Hindlimb muscle (tissue), 1 donor: ENCODE data around the gene RAB29. TPM values are rescaled to one million over a fixed set of nuclear protein-coding genes. Genes with fewer than 3 reads are reported as not detected.
"Not testable (repeated sequence)": the region's sequence is repeated elsewhere in the genome, so short reads cannot be mapped to it uniquely, and the experiment has no call there.

Experiments
- DNase-seq: peaks from one replicate; pipeline ENCODE4 v3.0.0-alpha.2; 2013
- polyA plus RNA-seq: library from polyadenylated mRNA; unstranded; fragments of 120-200 nt; gene quantifications from one replicate; pipeline ENCODE4 v1.2.1, GENCODE V29; 2013; ENCODE audit not compliant: insufficient read length

The RAB29 gene, protein sequence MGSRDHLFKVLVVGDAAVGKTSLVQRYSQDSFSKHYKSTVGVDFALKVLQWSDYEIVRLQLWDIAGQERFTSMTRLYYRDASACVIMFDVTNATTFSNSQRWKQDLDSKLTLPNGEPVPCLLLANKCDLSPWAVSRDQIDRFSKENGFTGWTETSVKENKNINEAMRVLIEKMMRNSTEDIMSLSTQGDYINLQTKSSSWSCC
- 3.7 TPM for polyA plus RNA-seq

DNA sequence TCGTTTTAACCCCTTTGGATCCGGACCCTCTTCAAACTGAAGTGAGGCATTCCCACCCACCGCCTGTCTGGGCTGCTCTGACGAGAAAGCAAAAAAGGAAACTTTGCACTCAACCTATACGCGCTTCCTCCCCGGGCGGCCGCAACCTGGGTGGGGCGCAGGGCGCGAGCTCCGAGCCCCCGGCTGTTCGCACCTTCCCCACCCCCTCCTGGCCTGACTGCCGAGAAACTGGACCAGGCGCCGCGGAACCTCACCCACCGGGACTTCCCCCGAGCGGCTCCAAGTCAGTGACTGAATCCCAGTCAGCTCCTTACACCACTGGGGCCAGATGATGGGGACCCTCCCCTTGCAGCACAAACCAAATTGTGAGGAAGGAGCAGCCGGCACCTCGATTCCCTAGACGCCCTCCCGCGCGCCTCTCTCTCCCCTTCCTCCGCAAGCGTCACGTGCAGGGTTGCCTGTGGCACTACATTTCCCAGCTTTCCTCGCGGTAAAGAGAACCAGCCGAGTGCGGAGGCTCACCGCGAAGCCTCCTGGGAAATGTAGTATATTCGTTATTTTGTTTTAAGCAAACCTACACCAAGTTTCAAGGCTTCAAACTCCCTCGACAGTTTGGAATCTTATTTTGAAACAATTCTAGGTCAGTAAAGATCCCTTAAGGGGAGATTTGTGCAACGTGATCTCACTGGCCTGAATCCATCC lies at the start of gene RAB29:
RAB29 (minus strand) TSS at position 468 of the 702 bp plus-strand sequence. CDS start 526 bp downstream, outside the sequence.
- DNase-seq = peak; percentile 84

DNA sequence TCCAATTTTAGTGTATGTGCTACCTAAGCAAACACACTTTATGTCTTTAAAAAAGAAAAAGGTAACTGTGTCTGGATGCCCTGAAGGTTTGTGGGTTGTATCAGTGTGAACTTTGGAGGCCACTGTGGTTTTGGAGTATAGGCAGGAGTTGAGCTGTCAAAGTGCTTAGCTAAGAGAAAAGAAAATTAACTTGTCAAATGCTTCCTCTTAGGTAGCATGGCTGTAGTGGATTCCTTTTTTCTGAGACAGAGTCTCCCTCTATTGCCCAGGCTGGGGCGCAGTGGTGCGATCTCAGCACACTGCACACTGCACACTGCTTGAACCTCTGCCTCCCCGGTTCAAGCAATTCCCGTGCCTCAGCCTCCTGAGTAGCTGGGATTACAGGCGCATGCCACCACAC lies 48.9 kb upstream of the RAB29 start:
- DNase-seq = no peak

DNA sequence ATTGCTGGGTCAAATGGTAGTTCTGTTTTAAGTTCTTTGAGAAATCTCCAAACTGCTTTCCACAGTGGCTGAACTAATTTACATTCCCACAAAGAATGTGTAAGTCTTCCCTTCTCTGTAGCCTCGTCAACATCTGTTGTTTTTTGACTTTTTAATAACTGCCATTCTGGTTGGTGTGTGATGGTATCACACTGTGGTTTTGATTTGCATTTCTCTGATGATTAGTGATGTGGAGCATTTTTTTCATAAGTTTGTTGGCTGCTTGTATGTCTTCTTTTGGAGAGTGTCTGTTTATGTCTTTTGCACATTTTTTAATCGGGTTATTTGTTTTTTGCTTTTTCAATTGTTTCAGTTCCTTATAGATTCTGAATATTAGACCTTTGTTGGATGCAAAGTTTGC lies 48.0 kb upstream of the RAB29 start:
- DNase-seq = not testable (repeated sequence)

DNA sequence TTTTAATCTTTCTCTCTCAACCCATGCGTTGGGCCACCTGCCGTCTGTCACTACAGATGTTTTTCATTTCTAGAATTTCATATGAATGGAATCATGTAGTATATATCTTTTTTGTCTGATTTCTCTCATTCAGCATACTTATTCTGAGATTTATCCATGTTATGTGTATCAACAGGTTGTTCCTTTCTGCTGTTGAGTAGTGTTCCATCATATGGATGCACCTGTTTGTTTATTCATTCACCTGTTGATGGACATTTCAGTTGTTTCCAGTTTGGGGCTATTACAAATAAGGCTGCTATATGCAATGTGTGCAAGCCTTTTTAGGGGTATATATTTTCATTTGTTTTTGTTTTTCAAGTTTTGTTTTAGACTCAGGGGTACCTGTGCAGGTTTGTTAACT lies 47.1 kb upstream of the RAB29 start:
- no peak for DNase-seq

DNA sequence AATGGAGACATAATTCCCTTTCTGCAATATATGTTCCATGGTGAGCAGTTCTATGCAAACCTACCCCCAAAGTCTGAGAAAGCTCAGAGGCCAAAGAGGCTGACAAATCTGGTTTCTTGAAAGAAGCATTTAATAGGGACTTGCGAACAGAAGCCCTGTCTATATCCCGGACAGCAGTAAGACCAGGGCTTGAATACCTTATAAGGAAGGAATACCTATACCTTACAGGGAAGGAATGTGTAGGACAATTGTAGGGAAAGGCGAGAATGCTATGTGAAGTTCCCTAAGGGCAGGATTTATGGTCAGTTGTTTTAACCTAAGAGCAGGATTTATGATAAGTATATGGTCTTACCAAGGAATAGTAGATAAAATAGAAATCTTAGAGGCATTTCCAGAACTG lies 42.7 kb upstream of the RAB29 start:
- no peak for DNase-seq

DNA sequence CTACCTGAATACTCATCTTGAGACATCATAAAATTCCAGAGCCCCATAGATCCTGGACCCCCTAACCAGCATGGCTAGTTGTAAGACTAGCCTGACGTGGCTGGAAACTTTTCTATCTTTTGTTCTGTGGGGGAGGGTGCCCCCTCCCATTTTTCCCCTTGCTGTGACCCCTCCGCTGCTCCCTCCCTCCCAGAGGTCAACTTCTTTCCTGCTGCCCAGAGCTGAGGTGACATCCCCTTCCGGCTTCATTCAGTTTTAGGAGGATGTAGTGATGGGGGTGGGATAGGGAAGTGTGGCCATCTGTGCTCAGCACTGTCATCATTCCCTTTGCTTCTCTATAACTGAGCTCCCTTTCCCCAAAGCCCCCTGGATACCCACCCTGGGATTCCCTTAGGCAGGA lies 42.1 kb upstream of the RAB29 start:
- DNase-seq = no peak

DNA sequence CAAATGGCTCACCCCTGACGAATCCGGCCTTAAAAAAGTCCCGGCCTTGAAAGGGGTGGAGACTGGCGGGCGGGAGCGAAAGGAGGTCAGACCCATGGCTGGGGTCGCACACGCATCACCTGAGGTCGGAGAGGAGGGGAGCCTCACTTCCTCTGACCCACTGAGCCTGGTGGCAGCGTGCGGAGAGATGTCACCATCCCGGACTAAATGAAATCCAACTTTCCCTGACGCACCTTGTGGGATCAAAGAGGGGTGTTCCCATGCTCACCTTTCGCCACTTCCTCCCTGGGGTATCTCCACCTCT lies 38.4 kb upstream of the RAB29 start:
- DNase-seq = no peak

DNA sequence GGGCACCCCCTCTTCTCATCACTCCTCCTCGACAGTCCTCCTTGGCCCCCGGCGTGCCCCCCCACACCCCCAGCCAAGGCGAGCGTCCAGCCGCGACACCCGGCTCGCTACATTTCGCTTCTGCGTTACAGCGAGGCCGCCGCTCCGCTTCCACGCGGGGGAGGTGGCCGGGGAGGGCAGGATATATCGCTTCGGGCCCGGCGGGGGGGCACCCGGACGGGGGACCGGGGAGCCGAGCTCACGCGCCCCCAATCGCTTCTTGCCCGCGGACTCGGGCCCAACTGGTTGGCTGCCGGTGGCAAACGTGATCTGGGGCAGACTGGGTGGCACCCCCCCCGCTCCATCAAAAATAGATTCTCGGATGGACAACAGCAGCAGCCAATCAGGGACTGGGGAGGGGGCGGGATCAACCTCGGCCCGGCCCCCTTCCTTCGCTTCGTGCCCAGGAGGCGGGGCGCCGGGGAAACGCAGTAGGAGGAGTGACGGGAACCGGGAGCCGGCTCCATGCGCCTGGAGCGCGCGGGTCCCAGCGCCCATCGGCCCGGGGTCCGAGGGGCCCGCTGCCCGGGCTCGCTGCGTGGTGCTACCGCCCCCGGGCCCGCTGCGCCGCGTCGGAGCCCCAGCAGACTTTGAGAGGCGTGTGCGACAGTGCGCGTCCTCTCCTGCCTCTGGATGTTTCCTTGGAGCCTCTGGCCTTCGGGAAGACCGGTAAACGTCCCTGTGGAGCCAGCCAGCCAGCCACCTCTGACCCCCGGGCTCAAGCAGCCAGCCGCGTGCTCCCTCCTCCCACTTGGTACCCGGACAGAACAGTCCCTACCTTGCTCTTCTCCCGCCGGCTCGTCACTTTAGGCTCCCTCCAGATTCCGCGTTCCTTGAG lies 37.8 kb upstream of the RAB29 start, which contains the start of gene SLC41A1:
SLC41A1 (minus strand) TSS at position 321 of the 877 bp plus-strand sequence. CDS start 2,757 bp downstream, outside the sequence.
- DNase-seq = peak; percentile 93

DNA sequence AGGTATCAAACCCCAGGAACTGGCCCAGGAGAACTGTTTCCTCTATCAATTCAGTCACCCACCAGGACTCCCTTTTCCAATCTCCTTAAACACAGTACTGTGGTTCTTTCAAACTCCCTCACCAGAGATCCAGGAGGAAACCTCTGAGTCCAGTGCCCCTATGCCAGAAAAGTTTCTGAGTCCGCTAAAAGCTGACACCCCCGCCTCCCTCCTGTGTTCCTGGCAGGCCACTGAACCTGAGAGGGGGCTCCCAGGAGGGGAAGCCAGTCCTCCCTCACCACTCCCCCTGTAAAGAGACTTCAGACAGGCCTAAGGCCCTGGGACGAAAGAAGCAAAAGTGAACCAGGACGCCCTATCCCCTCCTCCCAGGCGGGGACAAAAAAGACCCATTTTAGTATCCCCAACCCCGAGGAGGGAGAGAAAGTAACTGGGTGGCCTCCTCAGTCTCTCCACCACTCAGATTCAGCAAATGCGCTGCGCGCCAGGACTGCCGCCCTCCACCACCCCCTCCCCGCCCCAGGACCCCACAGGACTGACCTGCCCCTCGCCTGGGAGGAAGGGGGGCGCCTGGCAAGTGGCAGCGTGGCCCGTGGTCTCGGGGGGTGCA lies 37.1 kb upstream of the RAB29 start:
- DNase-seq = peak; percentile 27

DNA sequence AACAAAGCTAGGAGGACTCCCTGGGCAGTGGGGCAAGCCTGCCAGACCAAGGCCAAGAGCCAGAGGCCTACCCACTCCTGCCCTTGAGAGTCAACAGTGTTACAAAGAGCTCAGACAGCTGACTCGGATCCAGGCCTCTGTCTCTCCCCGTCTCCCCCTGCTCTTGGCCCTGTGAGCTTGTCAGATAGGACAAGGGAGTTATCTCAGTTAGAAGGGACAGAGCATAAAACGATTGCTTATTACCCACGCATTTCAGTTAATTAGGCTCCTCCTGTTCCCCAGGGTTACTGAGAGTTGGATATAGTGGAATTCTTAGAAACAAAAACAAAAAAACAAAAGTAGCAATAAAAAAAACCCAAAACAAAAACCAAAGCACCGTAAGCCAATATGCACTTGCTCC lies 36.4 kb upstream of the RAB29 start:
- DNase-seq = no peak

DNA sequence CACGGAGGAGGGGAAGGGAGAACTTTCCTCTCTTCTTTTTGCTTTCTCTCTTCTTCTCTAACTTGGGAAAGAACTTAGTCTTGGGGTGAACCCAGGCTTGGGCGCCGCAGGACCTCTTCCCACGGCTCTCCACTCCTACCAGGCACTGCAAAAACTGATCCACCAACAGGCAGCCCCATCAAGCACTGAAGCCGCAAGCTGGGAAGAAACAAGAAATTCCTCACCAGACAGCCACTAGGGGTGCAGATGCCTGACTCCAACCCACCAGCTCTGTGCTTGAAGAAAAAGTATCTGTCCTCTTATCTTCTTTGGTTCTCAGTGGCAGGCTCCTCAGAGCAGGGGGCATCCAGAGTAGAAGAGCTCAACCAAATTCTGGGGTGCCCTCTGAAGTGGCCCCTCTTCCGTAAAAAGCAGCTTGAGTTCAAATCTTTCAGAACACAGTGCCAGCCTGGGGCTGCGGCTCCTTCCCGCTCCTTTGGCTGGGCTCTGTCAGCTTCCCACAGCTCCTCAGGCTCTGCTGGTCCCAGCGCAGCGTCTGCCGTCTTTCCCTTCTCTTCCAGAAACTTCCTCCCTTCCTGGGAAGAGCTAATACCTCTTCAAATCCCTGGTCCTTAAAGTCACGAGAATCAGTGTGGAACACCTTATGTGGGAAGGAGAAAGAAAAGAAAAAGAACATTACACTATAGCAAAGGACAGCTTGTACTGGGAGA lies 35.3 kb upstream of the RAB29 start:
- no peak for DNase-seq

DNA sequence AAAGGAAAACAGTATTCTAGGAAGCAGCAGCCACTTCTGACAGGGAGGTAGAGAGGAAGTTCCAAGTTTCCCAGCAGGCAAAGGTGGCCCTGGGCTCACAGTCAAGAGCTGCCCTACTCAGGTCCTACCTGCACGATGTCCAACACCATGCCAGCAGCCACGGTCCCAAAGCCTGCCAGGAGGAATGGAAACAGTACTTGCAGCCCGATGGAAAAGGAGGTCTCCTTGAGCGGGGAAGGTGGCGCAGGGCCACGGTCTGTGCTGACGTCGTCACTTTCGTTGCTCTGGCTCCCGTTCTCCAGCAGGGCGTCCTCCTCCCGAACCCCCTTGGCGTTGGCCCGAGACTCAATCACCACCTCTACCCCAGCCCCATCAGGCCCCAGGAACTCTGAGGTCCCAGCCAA lies 34.7 kb upstream of the RAB29 start:
- no peak for DNase-seq

DNA sequence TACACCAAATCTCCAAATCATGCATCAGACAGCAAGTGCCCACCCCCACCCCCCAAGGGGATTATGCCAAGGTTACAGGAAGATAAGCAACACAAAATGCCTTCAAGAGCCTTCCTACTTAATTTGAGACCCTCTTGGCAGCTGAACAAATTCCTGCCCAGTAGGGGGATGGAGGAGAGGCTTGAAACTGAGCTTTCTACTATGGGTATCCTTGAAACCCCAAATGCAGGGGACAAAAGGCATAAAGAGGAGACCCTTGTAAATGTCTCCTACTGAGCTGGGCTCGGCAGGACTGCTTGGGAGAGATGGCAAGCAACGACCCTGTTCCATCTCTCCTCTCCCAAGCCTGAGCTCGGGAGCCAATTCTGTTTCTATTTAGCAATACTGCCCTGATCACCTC lies 34.2 kb upstream of the RAB29 start:
- no peak for DNase-seq

DNA sequence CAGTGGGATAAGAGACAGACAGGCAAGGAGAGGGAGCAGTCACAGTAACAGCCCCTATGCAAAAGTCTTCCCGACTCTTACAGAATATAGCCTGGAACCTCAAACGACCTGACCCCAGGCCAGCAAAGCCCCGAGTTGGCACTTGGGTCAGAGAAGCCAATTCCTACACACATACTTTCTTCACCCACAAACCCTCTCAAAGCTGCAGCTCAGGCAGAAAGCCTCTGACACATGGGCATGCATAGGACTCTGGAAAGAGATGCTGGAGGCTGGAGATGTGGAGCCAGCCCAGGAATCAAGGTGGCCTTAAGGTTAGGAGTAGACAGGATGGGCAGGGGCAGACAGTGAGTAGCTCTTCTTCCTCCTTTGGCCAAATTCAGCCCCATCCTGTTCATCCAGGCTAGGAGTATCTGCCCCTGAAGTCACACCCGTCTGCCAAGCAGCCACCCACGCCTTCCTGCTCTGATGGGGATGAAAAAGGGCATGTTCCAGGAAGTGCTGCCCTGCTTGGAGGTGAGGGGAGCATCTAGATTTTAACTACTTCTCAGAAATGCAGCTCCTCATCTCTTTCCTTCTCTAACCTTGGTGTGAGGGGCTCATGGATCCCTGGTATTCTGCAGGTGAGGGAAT lies 29.9 kb upstream of the RAB29 start:
- DNase-seq = no peak

DNA sequence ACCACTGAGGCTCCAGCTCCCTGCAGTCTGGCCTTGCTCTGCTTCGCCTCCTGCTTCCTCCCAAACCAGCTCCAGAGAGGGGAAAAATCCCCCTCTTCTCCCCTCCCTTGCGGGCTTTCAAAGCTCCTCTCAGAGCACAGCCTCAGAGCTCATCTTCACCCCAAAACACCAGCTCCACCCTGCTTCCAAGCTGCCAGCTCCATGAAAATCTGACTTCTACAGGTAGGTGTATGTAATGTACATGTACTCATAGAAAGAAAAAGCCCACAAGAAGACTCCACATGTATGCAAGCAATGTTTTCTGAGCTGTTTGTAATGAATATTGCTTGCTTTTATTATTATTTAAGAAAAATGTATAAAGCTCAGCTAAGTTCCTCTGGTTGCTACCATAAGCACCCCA lies 29.3 kb upstream of the RAB29 start:
- no peak for DNase-seq

DNA sequence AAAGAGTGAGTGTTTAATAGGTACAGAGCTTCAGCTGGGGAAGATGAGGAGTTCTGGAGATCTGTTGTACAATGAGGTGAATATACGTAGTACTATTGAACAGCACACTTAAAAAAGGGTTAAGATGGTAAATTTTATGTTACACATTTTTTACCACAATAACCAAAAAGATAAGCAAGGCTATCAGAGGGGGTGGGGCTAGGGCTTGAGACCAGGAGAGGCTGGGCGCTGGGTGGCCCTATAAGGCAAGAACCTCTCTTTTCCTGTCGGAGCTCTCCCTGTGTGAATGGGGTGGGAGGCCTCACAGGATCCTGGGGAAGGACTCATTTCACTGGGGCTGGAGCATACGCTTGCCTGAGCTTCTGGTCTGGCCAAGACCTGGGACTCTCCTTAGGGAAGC lies 28.7 kb upstream of the RAB29 start:
- DNase-seq = no peak

DNA sequence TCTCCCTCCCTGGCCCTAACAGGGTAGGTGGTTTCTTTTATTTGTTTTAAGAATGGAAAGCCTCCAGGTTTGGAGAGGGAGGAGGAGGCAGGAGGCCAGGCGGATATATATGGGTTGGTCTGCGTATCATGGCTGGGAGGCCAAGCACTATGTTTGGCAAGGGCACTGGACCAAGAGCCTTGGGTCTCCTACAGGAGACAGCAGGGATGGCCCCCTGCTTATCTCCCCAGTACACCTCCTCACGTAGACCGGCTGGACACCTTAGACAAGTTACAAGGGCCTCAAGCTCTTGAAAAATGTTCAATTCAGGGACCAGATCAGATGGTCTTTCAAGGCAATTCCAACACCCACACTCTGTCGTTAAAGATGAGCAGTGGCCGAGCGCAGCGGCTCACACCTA lies 26.8 kb upstream of the RAB29 start:
- no peak for DNase-seq

DNA sequence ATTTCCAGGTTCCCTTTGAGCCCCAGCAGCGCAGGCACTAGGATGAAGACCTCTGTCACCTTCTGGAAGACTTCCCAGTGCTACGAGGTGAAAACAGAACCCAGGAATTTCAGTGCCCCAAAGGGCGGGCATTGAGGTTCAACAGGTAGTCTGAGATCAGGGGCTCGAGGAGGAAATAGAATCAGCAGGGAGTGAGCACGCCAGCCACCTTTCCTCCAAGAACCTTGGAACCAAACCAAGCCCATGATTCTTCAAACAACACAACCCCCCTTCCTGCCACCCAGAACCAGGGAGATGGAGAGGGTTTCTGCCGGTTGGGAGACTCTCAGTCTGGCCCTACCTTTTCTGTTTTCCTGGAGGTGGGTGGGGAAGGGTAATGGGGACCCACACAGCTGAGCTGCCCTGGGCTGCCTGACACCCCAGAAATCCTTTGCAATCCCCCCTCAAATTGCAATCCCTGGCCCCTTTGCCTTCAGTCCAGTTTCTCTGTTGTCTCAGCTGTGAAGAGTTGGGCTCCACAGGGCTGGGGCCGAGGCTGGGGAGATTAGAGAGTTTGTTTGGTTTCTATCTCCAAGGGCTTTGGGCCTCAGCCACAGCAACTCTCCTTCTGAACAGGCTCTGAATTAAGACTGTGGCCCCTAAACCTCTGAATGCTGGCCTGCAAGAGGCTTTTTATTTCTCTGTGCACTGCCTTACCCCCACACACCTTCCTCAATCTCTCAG lies 25.9 kb upstream of the RAB29 start:
- DNase-seq = no peak

DNA sequence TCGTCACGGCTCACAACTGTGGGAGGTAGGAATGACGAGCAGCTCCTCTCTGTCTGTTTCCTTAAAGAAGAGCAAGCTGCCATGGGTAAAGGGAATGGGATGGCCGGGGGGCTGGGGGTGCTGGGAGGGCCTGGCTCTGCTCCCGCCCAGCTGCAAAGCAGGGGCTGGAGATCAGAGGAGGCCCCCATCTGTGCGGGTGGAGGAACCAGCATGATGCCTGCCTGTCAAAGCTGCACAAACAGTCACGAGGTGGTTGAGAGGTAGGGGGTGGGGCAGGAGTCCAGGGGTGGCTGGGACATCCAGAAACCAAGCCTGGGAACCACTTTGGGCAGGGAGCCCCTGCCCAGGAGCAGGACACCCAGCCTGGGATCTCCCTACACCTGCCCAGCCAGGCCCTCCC lies 25.1 kb upstream of the RAB29 start:
- no peak for DNase-seq

DNA sequence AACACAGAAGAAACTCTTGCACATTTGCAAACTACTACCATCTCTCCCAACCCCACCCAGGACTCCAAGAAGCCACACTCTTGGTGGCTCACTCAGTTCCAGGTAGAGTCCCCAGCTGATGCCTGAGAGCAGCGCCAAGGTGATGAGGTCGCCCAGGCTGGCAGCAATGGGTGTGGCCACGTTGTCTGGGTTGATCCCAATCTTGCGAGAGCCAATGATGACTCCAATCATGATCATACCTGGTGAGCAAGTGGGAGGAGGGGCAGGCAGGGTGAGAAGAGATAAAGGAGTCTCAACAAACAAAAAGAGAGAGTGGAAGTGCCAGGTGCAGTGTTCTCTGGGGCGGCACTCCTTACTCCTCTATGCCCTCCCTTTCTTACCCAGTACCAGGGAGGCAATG lies 23.3 kb upstream of the RAB29 start:
- DNase-seq = no peak

DNA sequence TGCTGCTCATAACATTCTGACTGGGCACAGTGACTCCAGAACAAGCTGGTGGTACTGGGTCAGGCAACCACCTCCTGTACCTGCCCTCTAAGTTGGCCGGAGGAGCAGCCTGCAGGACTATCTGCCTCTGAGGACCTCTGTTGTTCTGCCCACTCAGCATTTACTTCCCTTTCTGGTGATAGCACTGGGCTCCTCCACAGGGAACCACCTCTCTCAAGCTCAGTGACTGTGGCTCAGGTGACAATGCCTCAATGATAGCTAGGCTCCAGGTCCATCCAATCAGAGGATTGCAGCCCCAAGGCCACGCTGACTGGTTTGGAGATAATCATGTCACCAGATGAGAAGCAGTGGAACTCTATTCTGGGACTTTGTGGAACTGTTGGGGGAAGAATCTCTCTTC lies 21.9 kb upstream of the RAB29 start:
- DNase-seq = no peak
